ENCODE data around the gene PTPRE. TPM values are rescaled to one million over a fixed set of nuclear protein-coding genes. Genes with fewer than 3 reads are reported as not detected.

The PTPRE gene
- total RNA-seq, 1 donor from 2014 or later = 1.2 TPM

GRCh38 chr10:127945341-127945758 is 38.4 kb downstream of the PTPRE start:
- Mint-ChIP-seq H3K4me1 (ENCODE audit: unreplicated experiment) (peaks cover 8% of the 10 kb centered on the region), H3K9me3 (ENCODE audit: unreplicated experiment) (no peaks in the 10 kb centered on the region), H3K27me3 (ENCODE audit: unreplicated experiment) (peaks cover 4% of the 10 kb centered on the region), H3K36me3 (ENCODE audit: unreplicated experiment) (peaks cover 1% of the 10 kb centered on the region), H3K27ac (ENCODE audit: unreplicated experiment) (no peak overlapping the region), H3K4me3 (ENCODE audit: unreplicated experiment) (no peak overlapping the region)
- no peak for DNase-seq (ENCODE audit: extremely low spot score, unreplicated experiment)
- TF ChIP-seq CTCF (IDR thresholded peaks at IDR 0.05) = no peak

GRCh38 chr10:127945948-127946711 is 39.2 kb downstream of the PTPRE start:
- H3K4me1 Mint-ChIP-seq (ENCODE audit: unreplicated experiment) = peaks cover 8% of the 10 kb centered on the region
- no peaks in the 10 kb centered on the region for H3K9me3 Mint-ChIP-seq (ENCODE audit: unreplicated experiment)
- peaks cover 4% of the 10 kb centered on the region for H3K27me3 Mint-ChIP-seq (ENCODE audit: unreplicated experiment)
- no peak overlapping the region for H3K27ac Mint-ChIP-seq (ENCODE audit: unreplicated experiment)
- TF ChIP-seq CTCF (IDR thresholded peaks at IDR 0.05) = no peak
- H3K4me3 Mint-ChIP-seq (ENCODE audit: unreplicated experiment) = no peak overlapping the region
- H3K36me3 Mint-ChIP-seq (ENCODE audit: unreplicated experiment) = peaks cover 1% of the 10 kb centered on the region
- DNase-seq (ENCODE audit: extremely low spot score, unreplicated experiment) = no peak

- H3K4me1 Mint-ChIP-seq (ENCODE audit: unreplicated experiment) = peaks cover 8% of the 10 kb centered on the region
- H3K36me3 Mint-ChIP-seq (ENCODE audit: unreplicated experiment) = peaks cover 1% of the 10 kb centered on the region
- H3K27ac Mint-ChIP-seq (ENCODE audit: unreplicated experiment) = no peak overlapping the region
- no peak overlapping the region for H3K4me3 Mint-ChIP-seq (ENCODE audit: unreplicated experiment)
- no peak for TF ChIP-seq CTCF (IDR thresholded peaks at IDR 0.05)
- DNase-seq (ENCODE audit: extremely low spot score, unreplicated experiment) = no peak
- no peaks in the 10 kb centered on the region for H3K27me3 Mint-ChIP-seq (ENCODE audit: unreplicated experiment)
- no peaks in the 10 kb centered on the region for H3K9me3 Mint-ChIP-seq (ENCODE audit: unreplicated experiment)
Observed at GRCh38 chr10:127947211-127947610, 40.3 kb downstream of the PTPRE start.

- Mint-ChIP-seq H3K36me3 (ENCODE audit: unreplicated experiment) (peaks cover 1% of the 10 kb centered on the region), H3K4me1 (ENCODE audit: unreplicated experiment) (peaks cover 6% of the 10 kb centered on the region), H3K27ac (ENCODE audit: unreplicated experiment) (no peak overlapping the region), H3K9me3 (ENCODE audit: unreplicated experiment) (no peaks in the 10 kb centered on the region), H3K4me3 (ENCODE audit: unreplicated experiment) (no peak overlapping the region), H3K27me3 (ENCODE audit: unreplicated experiment) (no peaks in the 10 kb centered on the region)
- no peak for DNase-seq (ENCODE audit: extremely low spot score, unreplicated experiment)
- TF ChIP-seq CTCF (IDR thresholded peaks at IDR 0.05) = no peak
Observed at GRCh38 chr10:127948791-127949190, 41.9 kb downstream of the PTPRE start.

- no peak overlapping the region for H3K4me3 Mint-ChIP-seq (ENCODE audit: unreplicated experiment)
- H3K27ac Mint-ChIP-seq (ENCODE audit: unreplicated experiment) = no peak overlapping the region
- no peak for TF ChIP-seq CTCF (IDR thresholded peaks at IDR 0.05)
- peaks cover 6% of the 10 kb centered on the region for H3K4me1 Mint-ChIP-seq (ENCODE audit: unreplicated experiment)
- no peak for DNase-seq (ENCODE audit: extremely low spot score, unreplicated experiment)
- H3K9me3 Mint-ChIP-seq (ENCODE audit: unreplicated experiment) = no peaks in the 10 kb centered on the region
- peaks cover 1% of the 10 kb centered on the region for H3K36me3 Mint-ChIP-seq (ENCODE audit: unreplicated experiment)
- H3K27me3 Mint-ChIP-seq (ENCODE audit: unreplicated experiment) = no peaks in the 10 kb centered on the region
Observed at GRCh38 chr10:127949831-127950230, 42.9 kb downstream of the PTPRE start.

All from osteocyte (in vitro differentiated cells).